ENCODE measurements around the gene ARV1. TPM values are rescaled to one million over a fixed set of nuclear protein-coding genes. Genes with fewer than 3 reads are reported as not detected.
A peak's percentile ranks its signal among the peaks of the same experiment; 100 is the strongest.
"Not testable (repeated sequence)": the region's sequence is repeated elsewhere in the genome, so short reads cannot be mapped to it uniquely, and the experiment has no call there.

ARV1 gene
- total RNA-seq, 2 donors from 2014 or later = 12.3 to 20.4 TPM

GRCh38 chr1:230979952-230980351 lies 1.1 kb downstream of the ARV1 start:
- H3K27ac ChIP-seq = no peak overlapping the region
- H3K4me1 ChIP-seq (ENCODE audit: control insufficient read depth in 1 of 2, low read depth in 2 of 2) = peaks cover 8 to 21% of the 10 kb centered on the region in 2 donors
- H3K36me3 ChIP-seq = no peaks in the 10 kb centered on the region
- no peaks in the 10 kb centered on the region for H3K27me3 ChIP-seq (replicated peaks; ENCODE audit: insufficient read depth)
- DNase-seq (ENCODE audit: low spot score) = no peak
- TF ChIP-seq CTCF (IDR thresholded peaks at IDR 0.05) = no peak
- no peaks in the 10 kb centered on the region for H3K9me3 ChIP-seq
- peak overlapping the region; percentile 87 for H3K4me3 ChIP-seq
- ATAC-seq (ENCODE audit: insufficient number of reproducible peaks, low FRiP score, low read depth) = no peak

DNA sequence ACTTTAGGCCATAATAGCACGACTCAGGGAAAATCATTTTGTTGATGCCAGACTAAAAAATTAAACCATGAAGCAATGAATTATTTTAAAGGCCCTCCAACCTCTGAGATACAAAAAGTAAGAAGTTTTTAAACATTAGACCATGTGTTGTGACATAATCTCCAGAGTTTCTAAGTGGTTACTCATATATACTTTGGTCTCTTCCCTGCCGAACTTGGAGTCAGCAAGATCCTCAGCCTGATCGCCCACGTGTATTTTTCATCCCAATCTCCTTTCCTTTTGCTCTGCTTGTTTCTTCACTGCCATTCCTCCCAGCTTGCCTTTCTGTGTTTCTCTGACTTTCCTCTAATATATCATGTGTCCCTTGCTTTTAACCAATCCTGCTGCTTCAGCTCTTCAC lies 3.8 kb downstream of the ARV1 start:
- Histone ChIP-seq H3K4me3 (no peak overlapping the region), H3K36me3 (no peaks in the 10 kb centered on the region), H3K27me3 (replicated peaks; ENCODE audit: insufficient read depth) (no peaks in the 10 kb centered on the region), H3K27ac (no peak overlapping the region), H3K9me3 (no peaks in the 10 kb centered on the region), H3K4me1 (ENCODE audit: control insufficient read depth in 1 of 2, low read depth in 2 of 2) (peaks cover 6 to 15% of the 10 kb centered on the region in 2 donors)
- DNase-seq (ENCODE audit: low spot score) = no peak
- no peak for ATAC-seq (ENCODE audit: insufficient number of reproducible peaks, low FRiP score, low read depth)
- TF ChIP-seq CTCF (IDR thresholded peaks at IDR 0.05) = no peak

- H3K27ac ChIP-seq = no peak overlapping the region
- DNase-seq (ENCODE audit: low spot score) (no peak), ATAC-seq (ENCODE audit: insufficient number of reproducible peaks, low FRiP score, low read depth) (no peak)
- no peaks in the 10 kb centered on the region for H3K9me3 ChIP-seq
- peaks cover 4 to 12% of the 10 kb centered on the region in 2 donors for H3K4me1 ChIP-seq (ENCODE audit: control insufficient read depth in 1 of 2, low read depth in 2 of 2)
- TF ChIP-seq CTCF (IDR thresholded peaks at IDR 0.05) = no peak
- H3K36me3 ChIP-seq = no peaks in the 10 kb centered on the region
- no peak overlapping the region for H3K4me3 ChIP-seq
- no peaks in the 10 kb centered on the region for H3K27me3 ChIP-seq (replicated peaks; ENCODE audit: insufficient read depth)
Measured at GRCh38 chr1:230983811-230984210, 4.9 kb downstream of the ARV1 start.

GRCh38 chr1:230984622-230985515 lies 6.0 kb downstream of the ARV1 start:
- DNase-seq (ENCODE audit: low spot score); H3K27me3 ChIP-seq (replicated peaks; ENCODE audit: insufficient read depth); H3K9me3 ChIP-seq; ATAC-seq (ENCODE audit: insufficient number of reproducible peaks, low FRiP score, low read depth); H3K4me1 ChIP-seq (ENCODE audit: control insufficient read depth in 1 of 2, low read depth in 2 of 2); H3K36me3 ChIP-seq; H3K4me3 ChIP-seq; H3K27ac ChIP-seq: not testable (repeated sequence)

DNA sequence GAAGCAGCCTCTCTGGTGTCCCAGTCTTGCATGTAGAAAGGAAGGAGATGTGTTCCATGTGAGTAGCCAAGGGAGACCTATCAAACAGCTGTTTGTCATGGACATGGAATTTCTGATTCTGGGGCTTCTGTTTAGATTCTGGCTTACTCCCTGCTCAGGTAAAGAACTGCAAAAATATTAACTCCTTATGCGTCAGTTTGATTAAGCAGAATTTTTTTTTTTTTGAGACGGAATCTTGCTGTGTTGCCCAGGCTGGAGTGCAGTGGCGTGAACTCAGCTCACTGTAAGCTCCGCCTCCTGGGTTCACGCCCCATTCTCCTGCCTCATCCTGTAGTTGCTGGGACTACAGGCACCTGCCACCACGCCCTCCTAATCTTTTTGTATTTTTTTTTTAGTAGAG lies 6.8 kb downstream of the ARV1 start:
- no peak for ATAC-seq (ENCODE audit: insufficient number of reproducible peaks, low FRiP score, low read depth)
- H3K9me3 ChIP-seq = no peaks in the 10 kb centered on the region
- no peak overlapping the region for H3K27ac ChIP-seq
- H3K4me3 ChIP-seq = no peak overlapping the region
- no peak for DNase-seq (ENCODE audit: low spot score)
- no peak for TF ChIP-seq CTCF (IDR thresholded peaks at IDR 0.05)
- peaks cover 3% of the 10 kb centered on the region for H3K36me3 ChIP-seq
- no peaks in the 10 kb centered on the region for H3K4me1 ChIP-seq (ENCODE audit: control insufficient read depth in 1 of 2, low read depth in 2 of 2)
- H3K27me3 ChIP-seq (replicated peaks; ENCODE audit: insufficient read depth) = no peaks in the 10 kb centered on the region

All from thoracic aorta (tissue), 2 donors.